ENCODE data around the gene CHMP2A.
"Not testable (repeated sequence)": the region's sequence is repeated elsewhere in the genome, so short reads cannot be mapped to it uniquely, and the experiment has no call there.

CHMP2A gene

DNA sequence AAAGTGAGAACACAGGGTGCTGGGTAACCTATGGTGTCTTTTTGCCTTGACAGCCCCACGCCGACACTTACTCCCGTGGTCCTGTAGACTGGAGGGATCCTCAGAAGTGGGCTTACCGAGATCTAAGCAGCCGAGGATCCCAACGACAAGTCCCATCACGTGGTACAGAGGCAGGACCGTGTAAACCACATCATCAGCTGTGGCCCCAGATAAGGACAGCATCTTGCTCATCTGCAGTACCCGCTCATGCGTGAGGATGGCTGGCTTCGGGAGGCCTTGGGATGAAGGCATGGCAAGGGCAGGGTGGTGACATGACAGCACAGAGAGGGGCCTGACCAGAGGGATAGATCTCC is 45.2 kb downstream of the CHMP2A start:
- ChIA-PET CTCF (interaction anchor here (0.6 to 1.6 kb wide), 2 partner anchors 9 to 31 kb away, joined by 4 read pairs; no protein-coding TSS in a partner anchor), POLR2A (no interaction called here)
- no peaks in the 10 kb centered on the region for H3K9me3 ChIP-seq (ENCODE audit: control insufficient read depth, insufficient read depth, low read depth, low read length)
- TF ChIP-seq ZNF311 (tag by site-specific recombination; IDR thresholded peaks at IDR 0.05; ENCODE audit: borderline replicate concordance) (no peak), KLF16 (tag by site-specific recombination; IDR thresholded peaks at IDR 0.05) (no peak), ZBTB48 (tag by site-specific recombination; IDR thresholded peaks at IDR 0.05) (no peak), ZNF423 (tag by site-specific recombination; IDR thresholded peaks at IDR 0.05) (no peak), ZNF555 (tag by site-specific recombination; conservative IDR thresholded peaks at IDR 0.05) (no peak), HOXC10 (CRISPR knock-in tag; IDR thresholded peaks at IDR 0.05) (no peak), ZNF354C (tag by site-specific recombination; IDR thresholded peaks at IDR 0.05; ENCODE audit: borderline replicate concordance, low read depth) (no peak), SALL2 (tag by site-specific recombination; IDR thresholded peaks at IDR 0.05; ENCODE audit: borderline replicate concordance) (no peak), ZNF518A (tag by site-specific recombination; conservative IDR thresholded peaks at IDR 0.05; ENCODE audit: low read depth) (no peak), ZNF404 (tag by site-specific recombination; IDR thresholded peaks at IDR 0.05) (no peak), ZNF121 (tag by site-specific recombination; IDR thresholded peaks at IDR 0.05) (no peak)
- no peak overlapping the region for H3K4me3 ChIP-seq (ENCODE audit: low read depth, low read length)
- peaks cover 0 to 4% of the 10 kb centered on the region in 2 experiments; a peak in 1 of 3 replicates for H3K36me3 ChIP-seq (ENCODE audit: control insufficient read depth in 2 of 2, insufficient read depth in 1 of 2, low read length in 2 of 2)
- no peaks in the 10 kb centered on the region for H3K4me1 ChIP-seq (ENCODE audit: control insufficient read depth, insufficient read depth, low read length)
- no peak overlapping the region for H3K27ac ChIP-seq (ENCODE audit: extremely low read depth, low read depth, low read length)

GRCh38 chr19:58507602-58508223 is 47.2 kb downstream of the CHMP2A start:
- POLR2A ChIA-PET; H3K36me3 ChIP-seq (ENCODE audit: control insufficient read depth in 2 of 2, insufficient read depth in 1 of 2, low read length in 2 of 2); H3K4me3 ChIP-seq (ENCODE audit: low read depth, low read length); H3K9me3 ChIP-seq (ENCODE audit: control insufficient read depth, insufficient read depth, low read depth, low read length); H3K27ac ChIP-seq (ENCODE audit: extremely low read depth, low read depth, low read length); H3K4me1 ChIP-seq (ENCODE audit: control insufficient read depth, insufficient read depth, low read length): not testable (repeated sequence)
- CTCF ChIA-PET: interaction anchor here (0.6 to 1.2 kb wide), 2 partner anchors 11 to 26 kb away, joined by 3 read pairs; no protein-coding TSS in a partner anchor
